NCI-H526 treated with DMSO at 0.1 percent for 48 hours (cell line): ENCODE data around the gene SULF2.

Experiments used
- DNase-seq: peaks from one replicate; lab custom pipeline; 2025; lab: John Stamatoyannopoulos, UW

The SULF2 gene

GRCh38 chr20:47684306-47685080 lies 100.8 kb downstream of the SULF2 start:
- DNase-seq = no peak

- no peak for DNase-seq
These were observed 102.4 kb downstream of the SULF2 start for GRCh38 chr20:47682916-47683315.

- DNase-seq = no peak
These were observed 103.1 kb downstream of the SULF2 start for GRCh38 chr20:47682028-47682783.

GRCh38 chr20:47680804-47681529 lies 104.3 kb downstream of the SULF2 start:
- DNase-seq = no peak

- no peak for DNase-seq
These were observed 105.8 kb downstream of the SULF2 start for GRCh38 chr20:47679462-47679861.

GRCh38 chr20:47678536-47678935 lies 106.7 kb downstream of the SULF2 start:
- no peak for DNase-seq

GRCh38 chr20:47677635-47678453 lies 107.4 kb downstream of the SULF2 start:
- DNase-seq = peak; percentile 61

GRCh38 chr20:47676912-47677634 lies 108.2 kb downstream of the SULF2 start:
- no peak for DNase-seq

GRCh38 chr20:47676219-47676721 lies 109.0 kb downstream of the SULF2 start:
- no peak for DNase-seq

GRCh38 chr20:47675190-47676142 lies 109.8 kb downstream of the SULF2 start:
- DNase-seq = no peak

- no peak for DNase-seq
These were observed 110.6 kb downstream of the SULF2 start for GRCh38 chr20:47674686-47675085.

- DNase-seq = no peak
These were observed 111.1 kb downstream of the SULF2 start for GRCh38 chr20:47674145-47674544.

- DNase-seq = no peak
These were observed 111.7 kb downstream of the SULF2 start for GRCh38 chr20:47673671-47673955.

- DNase-seq = no peak
These were observed 112.2 kb downstream of the SULF2 start for GRCh38 chr20:47672886-47673670.

GRCh38 chr20:47672166-47672565 lies 113.1 kb downstream of the SULF2 start:
- no peak for DNase-seq

GRCh38 chr20:47670913-47671312 lies 114.4 kb downstream of the SULF2 start:
- no peak for DNase-seq

- DNase-seq = no peak
These were observed 115.1 kb downstream of the SULF2 start for GRCh38 chr20:47669927-47670890.

GRCh38 chr20:47669489-47669888 lies 115.8 kb downstream of the SULF2 start:
- DNase-seq = no peak
